ENCODE measurements around the gene AADACL3. TPM values are rescaled to one million over a fixed set of nuclear protein-coding genes. Genes with fewer than 3 reads are reported as not detected.

The AADACL3 gene
- total RNA-seq, 4 donors from 2014 or later = not detected

DNA sequence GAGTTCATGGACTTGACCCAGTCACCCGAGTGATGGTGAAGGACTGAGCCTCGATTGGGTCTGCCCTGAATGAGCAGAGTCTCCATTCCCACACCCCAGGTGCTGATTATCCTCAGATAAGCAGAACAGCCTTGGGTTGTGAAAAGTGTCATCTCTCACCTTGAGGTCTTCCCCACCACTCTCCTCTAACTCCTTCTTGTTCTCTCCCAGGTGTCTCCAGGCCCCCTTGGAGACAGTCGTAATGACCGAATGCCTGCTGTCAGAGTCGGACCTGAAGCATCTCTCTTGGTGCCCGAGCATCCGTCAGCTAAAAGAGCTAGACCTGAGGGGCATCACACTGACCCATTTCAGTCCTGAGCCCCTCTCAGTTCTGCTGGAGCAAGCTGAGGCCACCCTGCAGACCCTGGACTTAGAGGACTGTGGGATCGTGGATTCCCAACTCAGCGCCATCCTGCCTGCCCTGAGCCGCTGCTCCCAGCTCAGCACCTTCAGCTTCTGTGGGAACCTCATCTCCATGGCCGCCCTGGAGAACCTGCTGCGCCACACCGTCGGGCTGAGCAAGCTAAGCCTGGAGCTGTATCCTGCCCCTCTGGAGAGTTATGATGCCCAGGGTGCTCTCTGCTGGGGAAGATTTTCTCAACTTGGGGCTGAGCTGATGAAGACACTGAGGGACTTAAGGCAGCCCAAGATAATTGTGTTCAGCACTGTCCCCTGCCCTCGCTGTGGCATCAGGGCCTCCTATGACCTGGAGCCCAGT lies 61.1 kb downstream of the AADACL3 start:
- intact Hi-C loops (cut with DNase I; ENCODE audit: low total_unique reads) = no loop called here
- no peaks in the 10 kb centered on the region for H3K27me3 ChIP-seq
- no peak overlapping the region for H3K4me3 ChIP-seq
- H3K9me3 ChIP-seq = no peaks in the 10 kb centered on the region
- DNase-seq = no peak
- H3K27ac ChIP-seq = no peak overlapping the region
- TF ChIP-seq, protein P1, sequence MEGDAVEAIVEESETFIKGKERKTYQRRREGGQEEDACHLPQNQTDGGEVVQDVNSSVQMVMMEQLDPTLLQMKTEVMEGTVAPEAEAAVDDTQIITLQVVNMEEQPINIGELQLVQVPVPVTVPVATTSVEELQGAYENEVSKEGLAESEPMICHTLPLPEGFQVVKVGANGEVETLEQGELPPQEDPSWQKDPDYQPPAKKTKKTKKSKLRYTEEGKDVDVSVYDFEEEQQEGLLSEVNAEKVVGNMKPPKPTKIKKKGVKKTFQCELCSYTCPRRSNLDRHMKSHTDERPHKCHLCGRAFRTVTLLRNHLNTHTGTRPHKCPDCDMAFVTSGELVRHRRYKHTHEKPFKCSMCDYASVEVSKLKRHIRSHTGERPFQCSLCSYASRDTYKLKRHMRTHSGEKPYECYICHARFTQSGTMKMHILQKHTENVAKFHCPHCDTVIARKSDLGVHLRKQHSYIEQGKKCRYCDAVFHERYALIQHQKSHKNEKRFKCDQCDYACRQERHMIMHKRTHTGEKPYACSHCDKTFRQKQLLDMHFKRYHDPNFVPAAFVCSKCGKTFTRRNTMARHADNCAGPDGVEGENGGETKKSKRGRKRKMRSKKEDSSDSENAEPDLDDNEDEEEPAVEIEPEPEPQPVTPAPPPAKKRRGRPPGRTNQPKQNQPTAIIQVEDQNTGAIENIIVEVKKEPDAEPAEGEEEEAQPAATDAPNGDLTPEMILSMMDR (IDR thresholded peaks at IDR 0.05) = no peak
- no peak for TF ChIP-seq POLR2A (IDR thresholded peaks at IDR 0.05)
- H3K36me3 ChIP-seq = no peaks in the 10 kb centered on the region
- no peaks in the 10 kb centered on the region for H3K4me1 ChIP-seq

Small RNA genes within 50 kb of the gene (small RNA-seq; reads per million reads assigned to genes)
- not detected for gene AC244670.1

Other genes starting within 250 kb of the AADACL3 start
- gene DHRS3, start 97.9 kb upstream of the AADACL3 start, total RNA-seq = 10 to 100 TPM; 12.6 to 82.0 (median 51.5) TPM
- gene AADACL4, start 72.0 kb upstream of the AADACL3 start, total RNA-seq = under 1 TPM in 2 of 4 donors, not detected in 2; 0.14 to 0.46 TPM
- gene CFAP107, start 30.1 kb downstream of the AADACL3 start, total RNA-seq = under 1 TPM in 1 of 4 donors, not detected in 3; 0.14 TPM
- not detected for gene PRAMEF12, start 57.6 kb downstream of the AADACL3 start, total RNA-seq
- gene PRAMEF1, start 75.3 kb downstream of the AADACL3 start, total RNA-seq = not detected
- not detected for gene PRAMEF11, start 115.3 kb downstream of the AADACL3 start, total RNA-seq
- gene HNRNPCL1, start 132.6 kb downstream of the AADACL3 start, total RNA-seq = not detected
- gene PRAMEF2, start 141.0 kb downstream of the AADACL3 start, total RNA-seq = not detected
- gene PRAMEF4, start 170.1 kb downstream of the AADACL3 start, total RNA-seq = not detected
- gene PRAMEF10, start 182.2 kb downstream of the AADACL3 start, total RNA-seq = not detected
- gene PRAMEF7, start 200.5 kb downstream of the AADACL3 start, total RNA-seq = not detected
- not detected for gene PRAMEF6, start 231.5 kb downstream of the AADACL3 start, total RNA-seq

All from uterus (tissue), 4 donors.